Left ventricle myocardium inferior (tissue), 1 donor: Measurements from ENCODE around the gene NME7. TPM values are rescaled to one million over a fixed set of nuclear protein-coding genes. Genes with fewer than 3 reads are reported as not detected.

Experiments
- DNase-seq: peaks from one replicate; pipeline ENCODE4 v3.0.0-alpha.2; 2020
- H3K27ac ChIP-seq: fragments of 200-600 bp; replicated peaks from 2 replicates; pipeline ENCODE4 v1.8.0; 2021
- H3K27me3 ChIP-seq: fragments of 200-600 bp; 2 replicates; pipeline ENCODE4 v1.8.0; 2021; ENCODE audit warnings: low read depth
- H3K36me3 ChIP-seq: fragments of 200-600 bp; 2 replicates; pipeline ENCODE4 v1.8.0; 2021
- H3K4me1 ChIP-seq: fragments of 200-600 bp; 2 replicates; pipeline ENCODE4 v1.8.0; 2021
- H3K4me3 ChIP-seq: fragments of 200-600 bp; 2 replicates; pipeline ENCODE4 v1.8.0; 2021; ENCODE audit warnings: mild to moderate bottlenecking, moderate library complexity
- H3K9me3 ChIP-seq: fragments of 200-600 bp; replicated peaks from 2 replicates; pipeline ENCODE4 v1.8.0; 2021
- intact Hi-C: fragments of 100-400 bp; cut with micrococcal nuclease; formaldehyde crosslinking; loops from one replicate; pipeline ENCODE4 v1.11.0; 2022
- total RNA-seq: library from RNA; stranded (reverse); fragmentation: NEBNext Ultra II Directional; extraction: Animal tissue kit (Norgen Biotek cat#: 25700); gene quantifications from one replicate; pipeline ENCODE4 v1.2.1, GENCODE V29; 2021
- TF ChIP-seq, protein P1 (sequence below): fragments of 200-600 bp; IDR thresholded peaks from 2 replicates; pipeline ENCODE4 v1.8.0; 2021; ENCODE audit warnings: antibody characterized with exemption, mild to moderate bottlenecking, borderline replicate concordance
- donor health status: DM: no; HTN: yes; CAD: no; lungs with severe emphysema.

Gene NME7
- total RNA-seq, 1 donor from 2014 or later, result 13.1 TPM

DNA sequence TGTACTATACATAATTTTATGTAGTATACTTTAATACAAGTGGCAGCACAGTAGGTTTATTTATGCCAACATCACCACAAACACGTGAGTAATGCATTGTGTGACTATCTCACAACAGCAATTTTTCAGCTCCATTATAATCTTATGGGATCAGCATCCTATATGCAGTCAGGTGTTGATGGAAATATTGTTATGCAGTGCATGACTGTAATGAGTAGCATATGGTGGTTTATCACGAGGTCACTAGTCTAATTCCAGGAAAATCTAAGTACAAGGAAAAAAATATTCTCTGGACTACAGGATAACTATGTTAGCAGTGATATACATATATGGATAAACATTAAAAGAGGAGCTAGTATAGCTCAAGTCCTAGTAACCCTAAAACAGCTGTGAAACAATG, 192.1 kb downstream of the NME7 start:
- TF ChIP-seq, protein P1, sequence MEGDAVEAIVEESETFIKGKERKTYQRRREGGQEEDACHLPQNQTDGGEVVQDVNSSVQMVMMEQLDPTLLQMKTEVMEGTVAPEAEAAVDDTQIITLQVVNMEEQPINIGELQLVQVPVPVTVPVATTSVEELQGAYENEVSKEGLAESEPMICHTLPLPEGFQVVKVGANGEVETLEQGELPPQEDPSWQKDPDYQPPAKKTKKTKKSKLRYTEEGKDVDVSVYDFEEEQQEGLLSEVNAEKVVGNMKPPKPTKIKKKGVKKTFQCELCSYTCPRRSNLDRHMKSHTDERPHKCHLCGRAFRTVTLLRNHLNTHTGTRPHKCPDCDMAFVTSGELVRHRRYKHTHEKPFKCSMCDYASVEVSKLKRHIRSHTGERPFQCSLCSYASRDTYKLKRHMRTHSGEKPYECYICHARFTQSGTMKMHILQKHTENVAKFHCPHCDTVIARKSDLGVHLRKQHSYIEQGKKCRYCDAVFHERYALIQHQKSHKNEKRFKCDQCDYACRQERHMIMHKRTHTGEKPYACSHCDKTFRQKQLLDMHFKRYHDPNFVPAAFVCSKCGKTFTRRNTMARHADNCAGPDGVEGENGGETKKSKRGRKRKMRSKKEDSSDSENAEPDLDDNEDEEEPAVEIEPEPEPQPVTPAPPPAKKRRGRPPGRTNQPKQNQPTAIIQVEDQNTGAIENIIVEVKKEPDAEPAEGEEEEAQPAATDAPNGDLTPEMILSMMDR, result no peak
- DNase-seq, result no peak
- Histone ChIP-seq H3K9me3 (no peaks in the 10 kb centered on the region), H3K27ac (no peak overlapping the region), H3K36me3 (no peaks in the 10 kb centered on the region), H3K4me3 (no peak overlapping the region), H3K27me3 (no peaks in the 10 kb centered on the region), H3K4me1 (no peaks in the 10 kb centered on the region)
- intact Hi-C loops, result no loop called here

DNA sequence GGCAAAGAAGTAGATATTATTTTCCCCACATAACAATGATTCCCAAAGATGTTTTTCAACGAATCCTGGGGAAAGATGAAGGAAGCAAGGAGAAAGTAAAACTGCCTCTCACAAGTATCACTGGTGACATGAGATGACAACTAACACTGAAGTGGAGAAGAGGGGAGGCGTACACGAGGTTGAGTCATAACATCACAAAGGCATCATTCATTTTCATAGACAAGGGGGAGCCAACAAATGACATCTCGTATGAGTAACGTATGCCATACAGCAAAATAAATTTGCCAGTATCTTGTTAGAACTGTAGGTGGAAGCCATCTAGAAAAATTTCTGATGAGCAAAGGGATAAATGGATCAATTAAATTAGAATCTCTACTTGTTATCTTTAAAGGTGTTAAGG, 204.5 kb downstream of the NME7 start:
- H3K4me1 ChIP-seq, result peaks cover 15% of the 10 kb centered on the region
- H3K27me3 ChIP-seq, result no peaks in the 10 kb centered on the region
- intact Hi-C loops, result no loop called here
- no peaks in the 10 kb centered on the region for H3K36me3 ChIP-seq
- no peak overlapping the region for H3K27ac ChIP-seq
- H3K9me3 ChIP-seq, result no peaks in the 10 kb centered on the region
- no peak overlapping the region for H3K4me3 ChIP-seq
- TF ChIP-seq, protein P1, result no peak
- no peak for DNase-seq

DNA sequence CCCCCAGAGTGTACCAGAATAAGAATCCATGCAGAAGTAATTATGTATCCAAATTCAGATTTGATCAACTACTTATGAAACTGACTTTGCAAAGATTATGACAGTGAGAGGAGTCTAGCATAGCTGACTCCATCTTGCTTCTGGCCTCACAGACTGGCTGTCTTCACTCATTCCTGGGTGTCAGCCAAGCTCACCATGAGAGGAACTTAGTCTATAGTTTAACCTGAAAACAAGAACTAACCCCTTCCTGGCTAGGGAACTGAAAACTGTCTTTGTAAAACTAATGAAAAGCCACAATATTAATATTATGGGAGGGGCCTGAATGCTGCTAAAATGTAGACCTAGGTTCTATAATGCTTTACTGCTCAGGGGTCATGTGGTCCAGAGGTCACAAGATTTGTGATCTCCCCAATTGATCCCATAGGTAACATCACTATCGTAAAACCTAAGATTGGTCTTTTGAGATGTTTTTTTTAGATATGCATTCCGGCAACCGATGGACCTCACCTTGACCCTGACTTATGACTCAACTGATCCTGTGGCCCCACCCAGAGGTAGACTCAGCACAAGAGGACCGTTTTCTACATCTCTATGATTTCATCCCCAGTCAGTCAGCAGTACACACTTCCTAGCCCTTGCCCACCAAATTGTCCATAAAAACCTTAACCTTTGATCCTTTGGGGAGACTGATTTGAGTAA, 206.0 kb downstream of the NME7 start:
- TF ChIP-seq, protein P1, result no peak
- Histone ChIP-seq H3K4me1 (peaks cover 15% of the 10 kb centered on the region), H3K36me3 (no peaks in the 10 kb centered on the region), H3K9me3 (no peaks in the 10 kb centered on the region), H3K4me3 (no peak overlapping the region), H3K27ac (peak overlapping the region; percentile 50), H3K27me3 (no peaks in the 10 kb centered on the region)
- intact Hi-C loops, result no loop called here
- no peak for DNase-seq

DNA sequence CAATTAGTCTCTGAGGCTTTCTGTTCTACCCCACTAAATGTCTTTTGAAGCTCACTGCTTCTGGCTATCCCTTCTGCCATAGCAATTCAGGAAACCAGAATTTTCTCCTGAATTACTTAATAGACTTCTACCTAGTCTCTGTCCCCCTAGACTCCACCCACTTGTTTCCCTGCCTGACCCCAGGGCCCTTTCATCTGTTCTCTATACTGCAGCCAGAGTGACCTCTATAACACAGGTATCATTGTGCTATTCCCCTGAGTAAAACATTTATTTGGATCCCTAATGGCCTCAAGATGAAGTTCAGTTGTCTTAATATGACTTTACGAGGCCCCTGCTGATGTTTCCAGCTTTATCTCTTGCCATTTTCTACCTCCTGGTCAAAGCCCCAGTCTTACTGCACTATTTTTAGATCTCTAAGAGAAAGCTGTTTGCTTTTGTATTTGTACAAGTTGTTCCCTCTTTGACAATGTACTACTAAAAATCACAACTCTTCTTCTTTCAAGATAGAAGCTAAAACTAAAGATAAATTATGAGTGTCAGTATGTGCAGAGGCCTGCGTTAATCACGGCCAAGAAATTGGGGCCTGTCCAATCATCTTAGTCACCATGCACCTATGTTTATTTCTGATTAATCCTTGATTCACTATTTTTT, 206.6 kb downstream of the NME7 start:
- intact Hi-C loops, result no loop called here
- no peaks in the 10 kb centered on the region for H3K9me3 ChIP-seq
- H3K36me3 ChIP-seq, result no peaks in the 10 kb centered on the region
- no peaks in the 10 kb centered on the region for H3K27me3 ChIP-seq
- no peak for DNase-seq
- peak overlapping the region; percentile 50 for H3K27ac ChIP-seq
- peaks cover 16% of the 10 kb centered on the region for H3K4me1 ChIP-seq
- TF ChIP-seq, protein P1, result no peak
- H3K4me3 ChIP-seq, result no peak overlapping the region

DNA sequence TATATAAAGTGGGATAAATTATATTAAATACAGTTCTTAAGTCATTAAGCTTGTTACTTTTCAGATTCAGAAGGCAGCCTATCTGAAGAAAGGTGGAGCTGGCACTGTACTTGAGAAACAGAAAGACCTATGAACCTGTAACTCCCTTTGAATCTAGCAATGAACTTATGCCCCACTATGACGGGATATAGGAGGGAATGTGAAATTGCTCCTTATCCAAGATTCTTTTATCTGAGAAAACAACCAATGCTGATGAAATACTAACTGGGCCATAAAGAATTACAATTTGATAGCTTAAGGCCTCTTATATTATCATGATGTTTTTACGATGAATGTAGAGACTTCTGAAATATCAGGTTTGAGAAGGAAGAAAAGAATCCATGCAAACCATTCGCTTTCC, 211.0 kb downstream of the NME7 start:
- intact Hi-C loops, result no loop called here
- H3K27me3 ChIP-seq, result no peaks in the 10 kb centered on the region
- H3K36me3 ChIP-seq, result no peaks in the 10 kb centered on the region
- no peak overlapping the region for H3K27ac ChIP-seq
- H3K4me3 ChIP-seq, result no peak overlapping the region
- DNase-seq, result no peak
- TF ChIP-seq, protein P1, result no peak
- H3K4me1 ChIP-seq, result peaks cover 16% of the 10 kb centered on the region
- no peaks in the 10 kb centered on the region for H3K9me3 ChIP-seq
